Measurements from ENCODE around the gene ZNF784.

The ZNF784 gene

GRCh38 chr19:55653651-55654322 is 29.4 kb upstream of the ZNF784 start (continued):
- peak; percentile 97 for TF ChIP-seq BCL11A (tag by site-specific recombination; IDR thresholded peaks at IDR 0.05; ENCODE audit: low read depth)
- no peak for TF ChIP-seq ZNF610 (tag by site-specific recombination; IDR thresholded peaks at IDR 0.05; ENCODE audit: borderline replicate concordance)
- peak; percentile 42; the same call in 1 of the 2 replicates for TF ChIP-seq ZBTB8A (tag by site-specific recombination; IDR thresholded peaks at IDR 0.05)
- no peak for TF ChIP-seq ZNF791 (tag by site-specific recombination; IDR thresholded peaks at IDR 0.05)
- TF ChIP-seq ZNF354C (tag by site-specific recombination; IDR thresholded peaks at IDR 0.05; ENCODE audit: borderline replicate concordance, low read depth) = no peak

- H3K36me3 ChIP-seq (ENCODE audit: control insufficient read depth in 2 of 2, insufficient read depth in 1 of 2, low read length in 2 of 2) = peaks cover 3 to 48% of the 10 kb centered on the region in 2 experiments; a peak in 2 of 3 replicates
- POLR2A ChIA-PET = interaction anchor here (0.5 to 2.5 kb wide), 3 partner anchors 10 to 449 kb away, joined by 3 to 36 read pairs (median 15); partner anchors contain the start of gene ZNF581
Observed at GRCh38 chr19:55652311-55653128, 28.2 kb upstream of the ZNF784 start.

More at GRCh38 chr19:55652311-55653128, 28.2 kb upstream of the ZNF784 start:
- no peak overlapping the region for H3K4me3 ChIP-seq (ENCODE audit: low read depth, low read length)
- no peaks in the 10 kb centered on the region for H3K9me3 ChIP-seq (ENCODE audit: control insufficient read depth, insufficient read depth, low read depth, low read length)
- no peak overlapping the region for H3K27ac ChIP-seq (ENCODE audit: extremely low read depth, low read depth, low read length)
- CTCF ChIA-PET = interaction anchor here (0.8 to 3.4 kb wide), 5 partner anchors 10 to 158 kb away, joined by 3 to 34 read pairs (median 14); no protein-coding TSS in a partner anchor
- TF ChIP-seq ZNF558 (tag by site-specific recombination; IDR thresholded peaks at IDR 0.05) (no peak), ZNF521 (tag by site-specific recombination; IDR thresholded peaks at IDR 0.05) (no peak), ZNF132 (tag by site-specific recombination; IDR thresholded peaks at IDR 0.05; ENCODE audit: borderline replicate concordance) (no peak), PATZ1 (tag by site-specific recombination; IDR thresholded peaks at IDR 0.05) (no peak), SP2 (tag by site-specific recombination; IDR thresholded peaks at IDR 0.05) (0 out of 2 replicates have a peak, but pooled peaks have one; percentile 5), EGR2 (tag by site-specific recombination; IDR thresholded peaks at IDR 0.05; ENCODE audit: low read depth) (peak; percentile 13; the same call in 1 of the 2 replicates), ZNF133 (tag by site-specific recombination; IDR thresholded peaks at IDR 0.05) (no peak), ZFHX2 (tag by site-specific recombination; conservative IDR thresholded peaks at IDR 0.05) (peak; percentile 25; the same call in 1 of the 2 replicates), TSHZ1 (tag by site-specific recombination; IDR thresholded peaks at IDR 0.05; ENCODE audit: borderline replicate concordance) (no peak), ZNF776 (tag by site-specific recombination; IDR thresholded peaks at IDR 0.05; ENCODE audit: borderline replicate concordance) (no peak)
- peaks cover 3% of the 10 kb centered on the region; the same call in 1 of the 2 replicates for H3K4me1 ChIP-seq (ENCODE audit: control insufficient read depth, insufficient read depth, low read length)
